Mucosa of descending colon (tissue), 3 donors: ENCODE results near the gene SASS6. TPM values are rescaled to one million over a fixed set of nuclear protein-coding genes. Genes with fewer than 3 reads are reported as not detected.

Experiments
- ATAC-seq: fragments of 200-7000 bp; cut with Tn5 transposase; one replicate; pipeline ENCODE4 v1.9.1; 2020; ENCODE audit warnings: mild to moderate bottlenecking, moderate library complexity
- DNase-seq, 3 donors: peaks; one replicate each; pipeline ENCODE4 v3.0.0-alpha.2; 2020
- H3K36me3 ChIP-seq: fragments of 200-600 bp; one replicate; pipeline ENCODE4 v1.8.0; 2021; ENCODE audit warnings: low read depth, mild to moderate bottlenecking
- H3K4me1 ChIP-seq: fragments of 200-600 bp; one replicate; pipeline ENCODE4 v1.8.0; 2021; ENCODE audit warnings: low read depth, mild to moderate bottlenecking
- H3K4me3 ChIP-seq: fragments of 200-600 bp; one replicate; pipeline ENCODE4 v1.8.0; 2021; ENCODE audit warnings: mild to moderate bottlenecking
- H3K9me3 ChIP-seq: fragments of 200-600 bp; one replicate; pipeline ENCODE4 v1.8.0; 2021; ENCODE audit warnings: mild to moderate bottlenecking
- intact Hi-C, 2 donors: fragments of 100-400 bp; cut with DNase I in 1 of 2; cut with micrococcal nuclease in 1 of 2; formaldehyde crosslinking; loops; one replicate each; pipeline versions ENCODE4 v1.11.0 to v1.11.1; 2022; cut with DNase I, micrococcal nuclease
- long read RNA-seq, 2 donors: library from polyadenylated mRNA; unstranded; transcript quantifications; one replicate each; pipeline ENCODE4 v2.0.0, GENCODE V29; 2019 to 2021
- total RNA-seq, 3 donors: library from RNA; stranded (reverse); fragmentation: NEBNext Ultra II Directional in 2 of 3; extraction: Animal tissue kit (Norgen Biotek cat#: 25700) in 2 of 3; gene quantifications; one replicate each; pipeline versions ENCODE4 v1.2.1 to v1.2.4, GENCODE V29; 2021 to 2023
- TF ChIP-seq, protein P1 (sequence below): fragments of 200-600 bp; IDR thresholded peaks from one replicate; pipeline ENCODE4 v1.8.0; 2022; ENCODE audit warnings: antibody characterized with exemption, mild to moderate bottlenecking
- donor health status: DM: no; HTN: no; CAD: no; lungs with moderate emphysema.
- donor health status: DM: no; HTN: no; CAD: no.
- donor health status: DM: no; HTN: yes; CAD: no.

SASS6 gene
- 1 to 10 TPM; 2.3 to 4.8 (median 4.4) TPM for total RNA-seq
- long read RNA-seq, donor 1, partial matches to known transcripts, result 1 of 7 reads
- long read RNA-seq, donor 1, other reads (novel, unspliced or antisense), result 2 of 7 reads
- long read RNA-seq, donor 2, partial matches to known transcripts, result 2 of 3 reads
- long read RNA-seq, donor 2, other reads (novel, unspliced or antisense), result 1 of 3 reads

DNA sequence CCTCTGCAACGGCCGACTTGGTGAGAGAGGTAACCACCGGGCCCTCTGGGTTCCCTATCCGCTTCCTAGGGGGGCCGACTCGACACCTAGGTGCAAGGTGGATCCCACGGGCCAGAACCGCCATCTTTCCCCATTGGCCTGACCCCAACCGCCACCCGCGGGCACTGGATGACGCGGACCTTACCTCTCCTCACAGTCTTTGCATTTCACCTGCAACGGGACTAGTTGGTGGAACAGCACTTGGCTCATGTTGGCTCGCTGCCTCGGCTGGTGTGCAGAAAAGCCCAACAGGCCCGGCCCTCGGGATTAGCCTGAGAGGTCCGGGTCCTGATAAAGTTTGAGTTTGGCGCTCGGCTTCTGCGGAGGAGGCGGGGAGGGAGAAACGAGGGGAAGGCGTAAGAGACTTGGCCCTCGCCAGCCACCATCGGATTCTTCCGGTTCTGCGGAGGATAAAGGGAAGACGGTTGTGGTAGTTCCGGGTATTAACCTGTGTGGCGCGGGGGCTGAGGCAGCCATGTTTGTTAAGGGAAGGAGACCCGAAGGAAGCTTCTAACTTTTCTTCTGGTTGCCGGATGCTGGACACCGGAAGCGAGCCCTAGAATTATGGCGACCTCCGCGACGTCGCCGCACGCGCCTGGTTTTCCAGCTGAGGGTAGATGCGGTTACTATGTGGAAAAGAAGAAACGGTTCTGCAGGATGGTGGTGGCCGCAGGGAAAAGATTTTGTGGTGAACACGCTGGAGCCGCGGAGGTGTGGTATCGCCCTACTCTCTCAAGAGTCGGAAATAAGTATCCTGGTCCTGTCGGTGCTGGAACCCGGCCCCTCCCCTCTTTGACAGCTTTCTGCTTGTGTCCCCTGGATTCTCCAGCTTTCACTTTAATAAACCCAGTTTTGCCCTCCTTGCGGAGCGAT lies at the start of gene SASS6, which contains the start of gene TRMT13:
Gene SASS6 (minus strand): TSS at position 365 of the 912 bp plus-strand sequence. CDS start 116 bp downstream, at position 249.
Gene TRMT13 (plus strand): TSS at position 598 of the 912 bp plus-strand sequence. CDS start 6 bp downstream, at position 604.
- H3K4me3 ChIP-seq, result peak within 1 kb of the TSS; percentile 62
- no peaks in the 10 kb centered on the region for H3K36me3 ChIP-seq
- ATAC-seq, result peak; percentile 100
- peak; percentile 95 to 98 (median 97) for DNase-seq
- TF ChIP-seq, protein P1, sequence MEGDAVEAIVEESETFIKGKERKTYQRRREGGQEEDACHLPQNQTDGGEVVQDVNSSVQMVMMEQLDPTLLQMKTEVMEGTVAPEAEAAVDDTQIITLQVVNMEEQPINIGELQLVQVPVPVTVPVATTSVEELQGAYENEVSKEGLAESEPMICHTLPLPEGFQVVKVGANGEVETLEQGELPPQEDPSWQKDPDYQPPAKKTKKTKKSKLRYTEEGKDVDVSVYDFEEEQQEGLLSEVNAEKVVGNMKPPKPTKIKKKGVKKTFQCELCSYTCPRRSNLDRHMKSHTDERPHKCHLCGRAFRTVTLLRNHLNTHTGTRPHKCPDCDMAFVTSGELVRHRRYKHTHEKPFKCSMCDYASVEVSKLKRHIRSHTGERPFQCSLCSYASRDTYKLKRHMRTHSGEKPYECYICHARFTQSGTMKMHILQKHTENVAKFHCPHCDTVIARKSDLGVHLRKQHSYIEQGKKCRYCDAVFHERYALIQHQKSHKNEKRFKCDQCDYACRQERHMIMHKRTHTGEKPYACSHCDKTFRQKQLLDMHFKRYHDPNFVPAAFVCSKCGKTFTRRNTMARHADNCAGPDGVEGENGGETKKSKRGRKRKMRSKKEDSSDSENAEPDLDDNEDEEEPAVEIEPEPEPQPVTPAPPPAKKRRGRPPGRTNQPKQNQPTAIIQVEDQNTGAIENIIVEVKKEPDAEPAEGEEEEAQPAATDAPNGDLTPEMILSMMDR, result no peak
- no peaks in the 10 kb centered on the region for H3K9me3 ChIP-seq
- intact Hi-C loops, result no loop called here
- peaks cover 19% of the 10 kb centered on the region for H3K4me1 ChIP-seq

- no peak for DNase-seq
- Histone ChIP-seq H3K36me3 (no peaks in the 10 kb centered on the region), H3K4me3 (no peak within 1 kb of the TSS), H3K4me1 (no peaks in the 10 kb centered on the region), H3K9me3 (no peaks in the 10 kb centered on the region)
- intact Hi-C loops, result no loop called here
- no peak for ATAC-seq
- TF ChIP-seq, protein P1, result no peak
Measured at GRCh38 chr1:100178091-100178490, 45.4 kb upstream of the SASS6 start, which contains the start of gene LRRC39. LRRC39 (minus strand) TSS chr1:100178256; CDS start chr1:100168516, 9,740 bp downstream.

GRCh38 chr1:100177295-100178041 lies 44.7 kb upstream of the SASS6 start:
- no peaks in the 10 kb centered on the region for H3K4me1 ChIP-seq
- intact Hi-C loops, result no loop called here
- DNase-seq (no peak), ATAC-seq (no peak)
- H3K9me3 ChIP-seq, result no peaks in the 10 kb centered on the region
- H3K36me3 ChIP-seq, result no peaks in the 10 kb centered on the region
- TF ChIP-seq, protein P1, result no peak
- no peak overlapping the region for H3K4me3 ChIP-seq

GRCh38 chr1:100168051-100168450 lies 35.3 kb upstream of the SASS6 start:
- ATAC-seq (no peak), DNase-seq (no peak)
- no peak overlapping the region for H3K4me3 ChIP-seq
- H3K4me1 ChIP-seq, result no peaks in the 10 kb centered on the region
- H3K36me3 ChIP-seq, result no peaks in the 10 kb centered on the region
- intact Hi-C loops, result no loop called here
- TF ChIP-seq, protein P1, result no peak
- no peaks in the 10 kb centered on the region for H3K9me3 ChIP-seq

GRCh38 chr1:100164702-100165101 lies 32.0 kb upstream of the SASS6 start:
- no peak overlapping the region for H3K4me3 ChIP-seq
- TF ChIP-seq, protein P1, result no peak
- intact Hi-C loops, result no loop called here
- no peaks in the 10 kb centered on the region for H3K9me3 ChIP-seq
- no peaks in the 10 kb centered on the region for H3K4me1 ChIP-seq
- H3K36me3 ChIP-seq, result no peaks in the 10 kb centered on the region
- DNase-seq (no peak), ATAC-seq (no peak)
